Measurements from ENCODE around the gene RAPGEF2.

RAPGEF2 gene

GRCh38 chr4:159101988-159102621 lies 774 bp upstream of the RAPGEF2 start:
- H3K4me3 ChIP-seq (ENCODE audit: low read length) = peak overlapping the region; percentile 92
- H3K79me2 ChIP-seq (ENCODE audit: control insufficient read depth, low read length) = peaks cover 34% of the 10 kb centered on the region
- no peak overlapping the region for H3K27ac ChIP-seq (ENCODE audit: low read depth, low read length)
- H3K9me2 ChIP-seq (replicated peaks; ENCODE audit: control insufficient read depth, low read length) = no peaks in the 10 kb centered on the region
- H3K27me3 ChIP-seq (ENCODE audit: control insufficient read depth, low read length) = peaks cover 20% of the 10 kb centered on the region
- H3K36me3 ChIP-seq (ENCODE audit: control insufficient read depth, low read length) = no peaks in the 10 kb centered on the region
- H3K4me2 ChIP-seq (ENCODE audit: low read length) = peak overlapping the region; percentile 93
- peaks cover 4% of the 10 kb centered on the region for H3F3A ChIP-seq (ENCODE audit: control insufficient read depth, insufficient read depth)
- no peaks in the 10 kb centered on the region for H3K9me3 ChIP-seq (ENCODE audit: control insufficient read depth, insufficient read depth, low read length)
- H4K20me1 ChIP-seq (ENCODE audit: control insufficient read depth, insufficient read depth, low read depth, low read length) = peaks cover 9% of the 10 kb centered on the region; the same call in 1 of the 2 replicates
- no peak for TF ChIP-seq CTCF (IDR thresholded peaks at IDR 0.05; ENCODE audit: low read depth, low read length, poor library complexity, severe bottlenecking)
- peaks cover 42% of the 10 kb centered on the region for H3K4me1 ChIP-seq (ENCODE audit: control insufficient read depth, low read length)

GRCh38 chr4:159103384-159103990 lies 608 bp downstream of the RAPGEF2 start:
- Histone ChIP-seq H3K9me2 (replicated peaks; ENCODE audit: control insufficient read depth, low read length) (no peaks in the 10 kb centered on the region), H4K20me1 (ENCODE audit: control insufficient read depth, insufficient read depth, low read depth, low read length) (peaks cover 9% of the 10 kb centered on the region; the same call in 1 of the 2 replicates), H3K4me3 (ENCODE audit: low read length) (peak overlapping the region; percentile 92), H3K36me3 (ENCODE audit: control insufficient read depth, low read length) (no peaks in the 10 kb centered on the region), H3F3A (ENCODE audit: control insufficient read depth, insufficient read depth) (peaks cover 6% of the 10 kb centered on the region), H3K9me3 (ENCODE audit: control insufficient read depth, insufficient read depth, low read length) (no peaks in the 10 kb centered on the region), H3K27me3 (ENCODE audit: control insufficient read depth, low read length) (peaks cover 17% of the 10 kb centered on the region), H3K27ac (ENCODE audit: low read depth, low read length) (peak overlapping the region; percentile 46; the same call in 1 of the 2 replicates), H3K79me2 (ENCODE audit: control insufficient read depth, low read length) (peaks cover 47% of the 10 kb centered on the region), H3K4me2 (ENCODE audit: low read length) (peak overlapping the region; percentile 71), H3K4me1 (ENCODE audit: control insufficient read depth, low read length) (peaks cover 45% of the 10 kb centered on the region)
- no peak for TF ChIP-seq CTCF (IDR thresholded peaks at IDR 0.05; ENCODE audit: low read depth, low read length, poor library complexity, severe bottlenecking)
- no peak for TF ChIP-seq EZH2phosphoT487 (IDR thresholded peaks at IDR 0.05; ENCODE audit: borderline replicate concordance, low read length)

GRCh38 chr4:159104694-159105414 lies 2.0 kb downstream of the RAPGEF2 start:
- Histone ChIP-seq H3K36me3 (ENCODE audit: control insufficient read depth, low read length) (no peaks in the 10 kb centered on the region), H3K4me2 (ENCODE audit: low read length) (peak overlapping the region; percentile 72), H4K20me1 (ENCODE audit: control insufficient read depth, insufficient read depth, low read depth, low read length) (peaks cover 9% of the 10 kb centered on the region; the same call in 1 of the 2 replicates), H3K27ac (ENCODE audit: low read depth, low read length) (no peak overlapping the region), H3K79me2 (ENCODE audit: control insufficient read depth, low read length) (peaks cover 61% of the 10 kb centered on the region), H3K4me3 (ENCODE audit: low read length) (peak overlapping the region; percentile 92), H3F3A (ENCODE audit: control insufficient read depth, insufficient read depth) (peaks cover 6% of the 10 kb centered on the region), H3K4me1 (ENCODE audit: control insufficient read depth, low read length) (peaks cover 45% of the 10 kb centered on the region), H3K9me2 (replicated peaks; ENCODE audit: control insufficient read depth, low read length) (no peaks in the 10 kb centered on the region), H3K9me3 (ENCODE audit: control insufficient read depth, insufficient read depth, low read length) (no peaks in the 10 kb centered on the region), H3K27me3 (ENCODE audit: control insufficient read depth, low read length) (peaks cover 12% of the 10 kb centered on the region)
- TF ChIP-seq CTCF (IDR thresholded peaks at IDR 0.05; ENCODE audit: low read depth, low read length, poor library complexity, severe bottlenecking) = no peak
- TF ChIP-seq EZH2phosphoT487 (IDR thresholded peaks at IDR 0.05; ENCODE audit: borderline replicate concordance, low read length) = no peak
